ENCODE measurements around the gene WASF2. TPM values are rescaled to one million over a fixed set of nuclear protein-coding genes. Genes with fewer than 3 reads are reported as not detected.

Gene WASF2
- total RNA-seq, 1 experiment from 2014 or later, result 20.7 TPM

GRCh38 chr1:27523337-27524020 is 33.5 kb upstream of the WASF2 start:
- Histone ChIP-seq H3K36me3 (ENCODE audit: low read depth, low read length) (no peaks in the 10 kb centered on the region), H3K9me2 (replicated peaks; ENCODE audit: low read length) (no peaks in the 10 kb centered on the region), H3K9me3 (ENCODE audit: low read length) (no peaks in the 10 kb centered on the region), H3K9ac (ENCODE audit: low read length) (peak overlapping the region; percentile 57), H3K4me1 (ENCODE audit: insufficient read depth, low read length) (peaks cover 28% of the 10 kb centered on the region), H3K79me2 (ENCODE audit: low read length) (no peaks in the 10 kb centered on the region), H3K4me2 (ENCODE audit: low read length) (peak overlapping the region; percentile 64), H3K27ac (ENCODE audit: low read length) (peak overlapping the region; percentile 48), H3F3A (ENCODE audit: low read length, unreplicated experiment) (no peaks in the 10 kb centered on the region), H3K27me3 (ENCODE audit: low read length) (no peaks in the 10 kb centered on the region), H4K20me1 (ENCODE audit: low read length) (no peaks in the 10 kb centered on the region), H2AFZ (ENCODE audit: low read length) (0 out of 2 replicates have a peak overlapping the region, but pooled peaks have one; percentile 56), H3K4me3 (ENCODE audit: low read length) (no peak overlapping the region; the same call in 1 of the 2 replicates)
- BruUV-seq (replicated peaks), result no TSS peak
- ATAC-seq (no peak), DNase-seq (no peak)
- ChIA-PET POLR2A (ENCODE audit: unreplicated experiment) (interaction anchor here (0.8 kb wide), 1 partner anchor 33 kb away, joined by 6 read pairs; the partner anchor contains the start of gene WASF2), CTCF (interaction anchor here (0.5 to 0.9 kb wide), 2 partner anchors 105 to 107 kb away, joined by 3 read pairs; no protein-coding TSS in a partner anchor)
- TF ChIP-seq EZH2phosphoT487 (IDR thresholded peaks at IDR 0.05; ENCODE audit: borderline replicate concordance, low read length), result no peak
- TF ChIP-seq, protein P1, sequence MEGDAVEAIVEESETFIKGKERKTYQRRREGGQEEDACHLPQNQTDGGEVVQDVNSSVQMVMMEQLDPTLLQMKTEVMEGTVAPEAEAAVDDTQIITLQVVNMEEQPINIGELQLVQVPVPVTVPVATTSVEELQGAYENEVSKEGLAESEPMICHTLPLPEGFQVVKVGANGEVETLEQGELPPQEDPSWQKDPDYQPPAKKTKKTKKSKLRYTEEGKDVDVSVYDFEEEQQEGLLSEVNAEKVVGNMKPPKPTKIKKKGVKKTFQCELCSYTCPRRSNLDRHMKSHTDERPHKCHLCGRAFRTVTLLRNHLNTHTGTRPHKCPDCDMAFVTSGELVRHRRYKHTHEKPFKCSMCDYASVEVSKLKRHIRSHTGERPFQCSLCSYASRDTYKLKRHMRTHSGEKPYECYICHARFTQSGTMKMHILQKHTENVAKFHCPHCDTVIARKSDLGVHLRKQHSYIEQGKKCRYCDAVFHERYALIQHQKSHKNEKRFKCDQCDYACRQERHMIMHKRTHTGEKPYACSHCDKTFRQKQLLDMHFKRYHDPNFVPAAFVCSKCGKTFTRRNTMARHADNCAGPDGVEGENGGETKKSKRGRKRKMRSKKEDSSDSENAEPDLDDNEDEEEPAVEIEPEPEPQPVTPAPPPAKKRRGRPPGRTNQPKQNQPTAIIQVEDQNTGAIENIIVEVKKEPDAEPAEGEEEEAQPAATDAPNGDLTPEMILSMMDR (conservative IDR thresholded peaks at IDR 0.05; ENCODE audit: low read depth, low read length), result no peak
- TF ChIP-seq EZH2 (IDR thresholded peaks at IDR 0.05; ENCODE audit: low read length, unreplicated experiment), result no peak
- intact Hi-C loops (cut with micrococcal nuclease), result loop anchor here (5.0 kb wide), 1 partner anchor 44 kb away; no protein-coding TSS in a partner anchor

GRCh38 chr1:27522432-27523336 is 32.7 kb upstream of the WASF2 start:
- H3K9me2 ChIP-seq (replicated peaks; ENCODE audit: low read length), result no peaks in the 10 kb centered on the region
- H3K9me3 ChIP-seq (ENCODE audit: low read length), result no peaks in the 10 kb centered on the region
- BruUV-seq (replicated peaks), result TSS peak; percentile 71
- H3F3A ChIP-seq (ENCODE audit: low read length, unreplicated experiment), result no peaks in the 10 kb centered on the region
- H4K20me1 ChIP-seq (ENCODE audit: low read length), result no peaks in the 10 kb centered on the region
- POLR2A ChIA-PET (ENCODE audit: unreplicated experiment), result interaction anchor here (0.8 kb wide), 1 partner anchor 33 kb away, joined by 6 read pairs; the partner anchor contains the start of gene WASF2
- peak overlapping the region; percentile 56 for H2AFZ ChIP-seq (ENCODE audit: low read length)
- CTCF ChIA-PET, result interaction anchor here (0.6 to 0.9 kb wide), 2 partner anchors 83 to 106 kb away, joined by 3 read pairs; no protein-coding TSS in a partner anchor
- peaks cover 29% of the 10 kb centered on the region for H3K4me1 ChIP-seq (ENCODE audit: insufficient read depth, low read length)
- H3K27ac ChIP-seq (ENCODE audit: low read length), result peak overlapping the region; percentile 48
- H3K4me3 ChIP-seq (ENCODE audit: low read length), result peak overlapping the region; percentile 25; the same call in 1 of the 2 replicates
- ATAC-seq (peak; percentile 64), DNase-seq (peak; percentile 35)
- no peaks in the 10 kb centered on the region for H3K27me3 ChIP-seq (ENCODE audit: low read length)
- peak overlapping the region; percentile 57 for H3K9ac ChIP-seq (ENCODE audit: low read length)
- H3K36me3 ChIP-seq (ENCODE audit: low read depth, low read length), result no peaks in the 10 kb centered on the region
- TF ChIP-seq, protein P1 (conservative IDR thresholded peaks at IDR 0.05; ENCODE audit: low read depth, low read length), result peak; percentile 35; the same call in 1 of the 2 replicates
- TF ChIP-seq EZH2 (IDR thresholded peaks at IDR 0.05; ENCODE audit: low read length, unreplicated experiment), result no peak
- H3K79me2 ChIP-seq (ENCODE audit: low read length), result no peaks in the 10 kb centered on the region
- H3K4me2 ChIP-seq (ENCODE audit: low read length), result peak overlapping the region; percentile 64
- intact Hi-C loops (cut with micrococcal nuclease), result loop anchor here (5.0 kb wide), 1 partner anchor 45 kb away; no protein-coding TSS in a partner anchor

Data from PC-3 (cell line).